CD14-positive monocyte (primary cell): Measurements from ENCODE around the gene ANKRD60. TPM values are rescaled to one million over a fixed set of nuclear protein-coding genes. Genes with fewer than 3 reads are reported as not detected.

Experiments
- DNase-seq, 3 donors: peaks; one replicate each; pipeline ENCODE4 v3.0.0-alpha.2; 2011 to 2022
- H2AFZ ChIP-seq: 2 replicates; pipeline ENCODE4 v1.6.0; 2012; ENCODE audit warnings: mild to moderate bottlenecking, low read depth, low read length, inconsistent platforms; ENCODE audit not compliant: insufficient read depth, poor library complexity, severe bottlenecking
- H3K27ac ChIP-seq, 2 donors: 1 replicate in 1 of 2; 2 replicates in 1 of 2; pipeline ENCODE4 v1.5.1; 2012 to 2013; ENCODE audit warnings: low read length in 2 of 2, control low read depth in 1 of 2, inconsistent platforms in 1 of 2, low read depth in 1 of 2, mild to moderate bottlenecking in 1 of 2
- H3K27me3 ChIP-seq, 2 donors: one replicate each; pipeline versions ENCODE4 v1.6.0 to v1.6.1; 2011 to 2013; ENCODE audit warnings: low read length in 2 of 2; ENCODE audit not compliant: control insufficient read depth in 2 of 2, insufficient read depth in 2 of 2
- H3K36me3 ChIP-seq, 2 donors: replicated peaks in 1 of 2; 1 replicate in 1 of 2; 2 replicates in 1 of 2; pipeline versions ENCODE4 v1.5.1 to v1.6.1; 2012 to 2013; ENCODE audit warnings: low read length in 2 of 2, control low read depth in 1 of 2, inconsistent platforms in 1 of 2, mild to moderate bottlenecking in 1 of 2; ENCODE audit not compliant: insufficient read depth in 2 of 2, control insufficient read depth in 1 of 2
- H3K4me1 ChIP-seq, 2 donors: 1 replicate in 1 of 2; 2 replicates in 1 of 2; pipeline versions ENCODE4 v1.5.1 to v1.6.1; 2012 to 2013; ENCODE audit warnings: low read length in 2 of 2, control low read depth in 1 of 2, inconsistent platforms in 1 of 2, mild to moderate bottlenecking in 1 of 2, moderate library complexity in 1 of 2; ENCODE audit not compliant: insufficient read depth in 2 of 2, control insufficient read depth in 1 of 2
- H3K4me2 ChIP-seq: replicated peaks from 2 replicates; pipeline ENCODE3; 2012; ENCODE audit warnings: low read length, moderate library complexity, mild to moderate bottlenecking; ENCODE audit not compliant: poor library complexity, severe bottlenecking; ENCODE audit errors: extremely low read depth
- H3K4me3 ChIP-seq, 3 experiments: fragments of 200-600 bp in 1 of 3; sonication (generic) in 1 of 3; replicated peaks in 1 of 3; 1 replicate in 2 of 3; 2 replicates in 1 of 3; pipeline ENCODE4 v1.5.1; 2011 to 2013; ENCODE audit warnings: low read length in 3 of 3, mild to moderate bottlenecking in 3 of 3, control low read depth in 2 of 3, low read depth in 2 of 3, inconsistent platforms in 1 of 3, moderate library complexity in 1 of 3
- H3K79me2 ChIP-seq: 2 replicates; pipeline ENCODE4 v1.6.0; 2012; ENCODE audit warnings: mild to moderate bottlenecking, control low read depth, inconsistent platforms, low read length, moderate library complexity; ENCODE audit not compliant: insufficient read depth
- H3K9ac ChIP-seq: 2 replicates; pipeline ENCODE4 v1.6.0; 2017; ENCODE audit warnings: low read length, mild to moderate bottlenecking; ENCODE audit not compliant: insufficient read depth, poor library complexity, severe bottlenecking
- H3K9me3 ChIP-seq, 2 donors: replicated peaks in 1 of 2; 1 replicate in 1 of 2; 2 replicates in 1 of 2; pipeline versions ENCODE4 v1.5.1 to v1.6.1; 2012 to 2013; ENCODE audit warnings: low read length in 2 of 2, control low read depth in 1 of 2; ENCODE audit not compliant: control insufficient read depth in 1 of 2, insufficient read depth in 1 of 2
- H4K20me1 ChIP-seq: 2 replicates; pipeline ENCODE4 v1.6.0; 2012; ENCODE audit warnings: mild to moderate bottlenecking, low read length, control low read depth, moderate library complexity; ENCODE audit not compliant: insufficient read depth
- H3K27ac Mint-ChIP-seq, 7 donors: one replicate each; pipeline ENCODE4 v1.8.0; 2020; ENCODE audit warnings: mild to moderate bottlenecking in 7 of 7, mixed read lengths in 7 of 7, moderate library complexity in 6 of 7, inconsistent platforms in 2 of 7
- H3K27me3 Mint-ChIP-seq, 3 donors: one replicate each; pipeline ENCODE4 v1.8.0; 2021 to 2022; ENCODE audit warnings: low read depth in 3 of 3, mild to moderate bottlenecking in 3 of 3, mixed read lengths in 3 of 3, moderate library complexity in 3 of 3, inconsistent platforms in 1 of 3
- H3K36me3 Mint-ChIP-seq, 2 donors: one replicate each; pipeline ENCODE4 v1.8.0; 2020; ENCODE audit warnings: mixed read lengths in 2 of 2, inconsistent platforms in 1 of 2, mild to moderate bottlenecking in 1 of 2
- H3K4me1 Mint-ChIP-seq: one replicate; pipeline ENCODE4 v1.8.0; 2020; ENCODE audit warnings: mild to moderate bottlenecking, mixed read lengths
- H3K4me3 Mint-ChIP-seq, 2 donors: one replicate each; pipeline ENCODE4 v1.8.0; 2020; ENCODE audit warnings: mild to moderate bottlenecking in 2 of 2, mixed read lengths in 2 of 2, moderate library complexity in 1 of 2
- H3K9me3 Mint-ChIP-seq, 7 donors: one replicate each; pipeline ENCODE4 v1.8.0; 2020 to 2022; ENCODE audit warnings: mixed read lengths in 7 of 7, mild to moderate bottlenecking in 6 of 7, moderate library complexity in 6 of 7, inconsistent platforms in 2 of 7
- whole genome bisulfite sequencing: methylation state at CpG from one replicate; pipeline ENCODE4 v1.1.5; 2013; ENCODE audit warnings: missing lambda C conversion rate; ENCODE audit not compliant: insufficient coverage; 5-methylcytosine and 5-hydroxymethylcytosine counted together
- intact Hi-C, 2 donors: fragments of 100-400 bp; cut with micrococcal nuclease; formaldehyde crosslinking; loops; one replicate each; pipeline versions ENCODE4 v1.15.0 to v1.15.1; 2023
- polyA minus RNA-seq: library from RNA; depleted of rRNA, polyadenylated mRNA; stranded (reverse); fragments of >200 nt; gene quantifications from 2 replicates; pipeline ENCODE4 v1.2.3, GENCODE V29; 2012
- polyA plus RNA-seq, 3 donors: library from polyadenylated mRNA; depleted of rRNA in 1 of 3; unstranded in 2 of 3; stranded (reverse) in 1 of 3; fragments of 300-500 nt in 2 of 3; fragments of >200 nt in 1 of 3; fragmentation: Illumina TruSeq in 2 of 3; gene quantifications; 1 replicate in 2 of 3; 2 replicates in 1 of 3; pipeline ENCODE4 v1.2.3, GENCODE V29; 2012 to 2021
- total RNA-seq, 12 experiments: library from RNA in 1 of 12; stranded (reverse) in 1 of 12; fragments of 120-200 nt in 1 of 12; gene quantifications; one replicate each; pipeline ENCODE4 v1.2.4 and lab custom pipeline; 2013 to 2026; ENCODE audit warnings: mixed read lengths in 6 of 12, inconsistent platforms in 1 of 12
- TF ChIP-seq, protein P1 (sequence below): fragments of 200-600 bp; IDR thresholded peaks from one replicate; pipeline ENCODE4 v1.8.0; 2022; ENCODE audit warnings: antibody characterized with exemption, mild to moderate bottlenecking

The ANKRD60 gene, protein sequence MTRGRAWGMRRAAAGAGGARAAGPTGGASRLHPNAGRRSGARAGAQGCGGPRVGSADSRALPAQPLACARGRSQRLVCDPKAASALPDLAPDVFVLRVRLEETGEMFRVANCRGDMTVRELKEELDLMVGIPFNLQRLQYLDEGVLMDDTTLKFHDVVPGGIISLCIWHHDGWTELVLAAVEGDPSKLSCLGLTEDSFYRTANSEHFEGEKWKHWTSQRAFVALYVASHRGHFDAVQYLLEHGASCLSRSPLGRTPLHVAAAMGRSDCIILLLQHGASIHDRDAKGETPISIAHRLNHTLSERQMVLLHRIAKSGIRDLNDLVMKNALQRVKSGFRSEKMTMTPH
- total RNA-seq (2013), result not detected
- not detected for polyA plus RNA-seq
- polyA minus RNA-seq, result not detected in 2 replicates
- 0 to 0.75 (median 0.05) reads per million in 11 experiments for total RNA-seq (lab: John Stamatoyannopoulos, UW)

DNA sequence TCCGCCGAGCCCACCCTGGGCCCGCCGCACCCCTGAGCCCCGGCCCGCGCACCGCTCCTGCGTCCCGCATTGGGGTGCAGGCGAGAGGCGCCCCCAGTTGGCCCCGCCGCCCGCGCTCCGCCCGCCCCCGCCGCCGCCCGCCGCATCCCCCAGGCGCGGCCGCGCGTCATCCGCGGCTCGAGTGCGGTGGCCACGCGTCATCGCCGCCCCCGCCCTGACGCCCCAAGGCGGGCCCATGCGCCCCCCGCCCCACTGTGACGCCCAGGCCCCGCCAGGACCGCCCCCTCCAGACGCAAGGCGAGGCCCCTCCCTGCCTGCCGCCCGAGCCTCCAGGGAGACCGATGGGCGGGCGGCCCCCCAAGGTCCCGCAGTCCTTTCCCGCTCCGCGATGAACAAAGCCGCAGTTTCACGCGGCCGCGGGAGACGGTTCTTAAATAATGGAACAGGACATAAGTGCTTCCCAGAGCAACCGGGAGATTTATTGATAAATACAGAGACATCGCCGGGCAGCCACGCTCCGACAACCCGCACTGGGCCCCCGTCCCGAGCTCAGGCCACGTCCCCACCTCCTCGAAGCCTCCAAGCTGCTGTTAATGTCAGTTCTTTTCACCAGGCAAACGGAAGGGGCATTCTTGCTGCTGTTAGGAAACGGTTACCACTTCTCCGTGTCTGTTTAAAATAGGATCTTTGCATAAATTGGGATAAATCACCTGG lies at the start of gene ANKRD60:
TSS of gene ANKRD60 (minus strand) at position 170 of the 714 bp plus-strand sequence. CDS start at position 170, 0 bp downstream.
- Mint-ChIP-seq H3K4me1 (peaks cover 9% of the 10 kb centered on the region), H3K4me3 (peak within 1 kb of the TSS; percentile 48 to 82), H3K9me3 (peaks cover 0 to 15% (median 8%) of the 10 kb centered on the region in 7 donors), H3K36me3 (peaks cover 23 to 41% of the 10 kb centered on the region in 2 donors), H3K27me3 (peaks cover 60 to 70% (median 63%) of the 10 kb centered on the region in 3 donors), H3K27ac (peak within 1 kb of the TSS in 1 of 7 donors; percentile 3)
- Histone ChIP-seq H4K20me1 (no peaks in the 10 kb centered on the region), H3K27ac (no peak within 1 kb of the TSS), H3K9me3 (peaks cover 0 to 12% of the 10 kb centered on the region in 2 donors), H3K79me2 (no peaks in the 10 kb centered on the region), H3K4me3 (no peak within 1 kb of the TSS), H3K27me3 (peaks cover 64 to 70% of the 10 kb centered on the region in 2 donors), H3K4me2 (no peak within 1 kb of the TSS), H2AFZ (no peak within 1 kb of the TSS), H3K4me1 (no peaks in the 10 kb centered on the region), H3K9ac (no peak within 1 kb of the TSS), H3K36me3 (peaks cover 0 to 24% of the 10 kb centered on the region in 2 donors)
- intact Hi-C loops, result no loop called here
- no peak for DNase-seq
- WGBS, result under 1% methylated on average over 73 of the region's 74 CpGs
- TF ChIP-seq, protein P1, sequence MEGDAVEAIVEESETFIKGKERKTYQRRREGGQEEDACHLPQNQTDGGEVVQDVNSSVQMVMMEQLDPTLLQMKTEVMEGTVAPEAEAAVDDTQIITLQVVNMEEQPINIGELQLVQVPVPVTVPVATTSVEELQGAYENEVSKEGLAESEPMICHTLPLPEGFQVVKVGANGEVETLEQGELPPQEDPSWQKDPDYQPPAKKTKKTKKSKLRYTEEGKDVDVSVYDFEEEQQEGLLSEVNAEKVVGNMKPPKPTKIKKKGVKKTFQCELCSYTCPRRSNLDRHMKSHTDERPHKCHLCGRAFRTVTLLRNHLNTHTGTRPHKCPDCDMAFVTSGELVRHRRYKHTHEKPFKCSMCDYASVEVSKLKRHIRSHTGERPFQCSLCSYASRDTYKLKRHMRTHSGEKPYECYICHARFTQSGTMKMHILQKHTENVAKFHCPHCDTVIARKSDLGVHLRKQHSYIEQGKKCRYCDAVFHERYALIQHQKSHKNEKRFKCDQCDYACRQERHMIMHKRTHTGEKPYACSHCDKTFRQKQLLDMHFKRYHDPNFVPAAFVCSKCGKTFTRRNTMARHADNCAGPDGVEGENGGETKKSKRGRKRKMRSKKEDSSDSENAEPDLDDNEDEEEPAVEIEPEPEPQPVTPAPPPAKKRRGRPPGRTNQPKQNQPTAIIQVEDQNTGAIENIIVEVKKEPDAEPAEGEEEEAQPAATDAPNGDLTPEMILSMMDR, result no peak
